Right ventricle myocardium superior (tissue), 1 donor: Measurements from ENCODE around the gene HIRIP3. TPM values are rescaled to one million over a fixed set of nuclear protein-coding genes. Genes with fewer than 3 reads are reported as not detected.
A peak's percentile ranks its signal among the peaks of the same experiment; 100 is the strongest.

Experiments used
- ATAC-seq: fragments of 200-7000 bp; cut with Tn5 transposase; one replicate; pipeline ENCODE4 v1.9.1; 2020; ENCODE audit warnings: mild to moderate bottlenecking; ENCODE audit not compliant: poor library complexity
- DNase-seq: peaks from one replicate; pipeline ENCODE4 v3.0.0-alpha.2; 2020
- intact Hi-C: fragments of 100-400 bp; cut with DNase I; formaldehyde crosslinking; loops from one replicate; pipeline ENCODE4 v1.11.2; 2022
- total RNA-seq: library from RNA; stranded (reverse); fragmentation: NEBNext Ultra II Directional; extraction: Animal tissue kit (Norgen Biotek cat#: 25700); gene quantifications from one replicate; pipeline ENCODE4 v1.2.1, GENCODE V29; 2021
- donor health status: DM: no; HTN: yes; CAD: no; lungs with severe emphysema.

HIRIP3 gene
- total RNA-seq, 1 donor from 2014 or later: 19.5 TPM

- ATAC-seq (no peak), DNase-seq (peak; percentile 13)
Measured at GRCh38 chr16:29989111-29989858, 6.1 kb downstream of the HIRIP3 start.

GRCh38 chr16:29988346-29989075 lies 6.9 kb downstream of the HIRIP3 start:
- ATAC-seq: no peak
- DNase-seq: peak; percentile 8
- intact Hi-C loops: no loop called here

More at GRCh38 chr16:29989111-29989858, 6.1 kb downstream of the HIRIP3 start:
- intact Hi-C loops: no loop called here

- ATAC-seq (no peak), DNase-seq (peak; percentile 33)
- intact Hi-C loops: no loop called here
Measured at GRCh38 chr16:29987371-29988085, 7.9 kb downstream of the HIRIP3 start.

- ATAC-seq: no peak
- DNase-seq: peak; percentile 29
- intact Hi-C loops: no loop called here
Measured at GRCh38 chr16:29986931-29987330, 8.5 kb downstream of the HIRIP3 start.

GRCh38 chr16:29986231-29986630 lies 9.2 kb downstream of the HIRIP3 start:
- intact Hi-C loops: no loop called here
- no peak for ATAC-seq
- peak; percentile 33 for DNase-seq

GRCh38 chr16:29985271-29985811 lies 10.1 kb downstream of the HIRIP3 start:
- intact Hi-C loops: no loop called here
- ATAC-seq (no peak), DNase-seq (peak; percentile 37)

GRCh38 chr16:29984764-29985147 lies 10.7 kb downstream of the HIRIP3 start:
- intact Hi-C loops: no loop called here
- DNase-seq (no peak), ATAC-seq (no peak)

GRCh38 chr16:29984137-29984763 lies 11.2 kb downstream of the HIRIP3 start:
- intact Hi-C loops: no loop called here
- no peak for ATAC-seq
- peak; percentile 3 for DNase-seq

GRCh38 chr16:29983420-29984136 lies 11.8 kb downstream of the HIRIP3 start:
- intact Hi-C loops: no loop called here
- ATAC-seq (no peak), DNase-seq (peak; percentile 35)

GRCh38 chr16:29982560-29983419 lies 12.6 kb downstream of the HIRIP3 start:
- ATAC-seq: no peak
- intact Hi-C loops: no loop called here
- peak; percentile 33 for DNase-seq

- ATAC-seq: no peak
- DNase-seq: no peak
- intact Hi-C loops: no loop called here
Measured at GRCh38 chr16:29978564-29979270, 16.7 kb downstream of the HIRIP3 start.

GRCh38 chr16:29978081-29978480 lies 17.3 kb downstream of the HIRIP3 start:
- ATAC-seq: no peak
- no peak for DNase-seq
- intact Hi-C loops: no loop called here

GRCh38 chr16:29977063-29977825 lies 18.2 kb downstream of the HIRIP3 start:
- intact Hi-C loops: no loop called here
- DNase-seq (no peak), ATAC-seq (no peak)

- intact Hi-C loops: no loop called here
- DNase-seq (no peak), ATAC-seq (no peak)
Measured at GRCh38 chr16:29975811-29976511, 19.5 kb downstream of the HIRIP3 start.

- DNase-seq: no peak
- intact Hi-C loops: no loop called here
- no peak for ATAC-seq
Measured at GRCh38 chr16:29975134-29975538, 20.3 kb downstream of the HIRIP3 start.
